Measurements from ENCODE around the gene CEP128.

- TF ChIP-seq, protein P1, sequence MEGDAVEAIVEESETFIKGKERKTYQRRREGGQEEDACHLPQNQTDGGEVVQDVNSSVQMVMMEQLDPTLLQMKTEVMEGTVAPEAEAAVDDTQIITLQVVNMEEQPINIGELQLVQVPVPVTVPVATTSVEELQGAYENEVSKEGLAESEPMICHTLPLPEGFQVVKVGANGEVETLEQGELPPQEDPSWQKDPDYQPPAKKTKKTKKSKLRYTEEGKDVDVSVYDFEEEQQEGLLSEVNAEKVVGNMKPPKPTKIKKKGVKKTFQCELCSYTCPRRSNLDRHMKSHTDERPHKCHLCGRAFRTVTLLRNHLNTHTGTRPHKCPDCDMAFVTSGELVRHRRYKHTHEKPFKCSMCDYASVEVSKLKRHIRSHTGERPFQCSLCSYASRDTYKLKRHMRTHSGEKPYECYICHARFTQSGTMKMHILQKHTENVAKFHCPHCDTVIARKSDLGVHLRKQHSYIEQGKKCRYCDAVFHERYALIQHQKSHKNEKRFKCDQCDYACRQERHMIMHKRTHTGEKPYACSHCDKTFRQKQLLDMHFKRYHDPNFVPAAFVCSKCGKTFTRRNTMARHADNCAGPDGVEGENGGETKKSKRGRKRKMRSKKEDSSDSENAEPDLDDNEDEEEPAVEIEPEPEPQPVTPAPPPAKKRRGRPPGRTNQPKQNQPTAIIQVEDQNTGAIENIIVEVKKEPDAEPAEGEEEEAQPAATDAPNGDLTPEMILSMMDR (IDR thresholded peaks at IDR 0.05) = no peak
- no peak for TF ChIP-seq EP300 (IDR thresholded peaks at IDR 0.05)
- TF ChIP-seq POLR2A (IDR thresholded peaks at IDR 0.05; ENCODE audit: low read depth) = no peak
These were observed 486.5 kb downstream of the CEP128 start for GRCh38 chr14:80455031-80455430.
